SU-DHL-6 (cell line): Measurements from ENCODE around the gene IGFBP3.

Experiments used
- CTCF ChIP-seq: fragments of 200-600 bp; sonication (generic); IDR thresholded peaks from one replicate; pipeline ENCODE4 v1.5.1; 2017; ENCODE audit warnings: antibody characterized with exemption, mild to moderate bottlenecking, low read length, moderate library complexity; ENCODE audit not compliant: insufficient read depth, poor library complexity, severe bottlenecking
- EZH2phosphoT487 ChIP-seq: fragments of 200-600 bp; sonication (generic), shearing (Covaris generic); conservative IDR thresholded peaks from 2 replicates; pipeline ENCODE4 v1.6.1; 2018; ENCODE audit warnings: mild to moderate bottlenecking, antibody characterized with exemption, low read length, moderate library complexity, mixed read lengths

DNA sequence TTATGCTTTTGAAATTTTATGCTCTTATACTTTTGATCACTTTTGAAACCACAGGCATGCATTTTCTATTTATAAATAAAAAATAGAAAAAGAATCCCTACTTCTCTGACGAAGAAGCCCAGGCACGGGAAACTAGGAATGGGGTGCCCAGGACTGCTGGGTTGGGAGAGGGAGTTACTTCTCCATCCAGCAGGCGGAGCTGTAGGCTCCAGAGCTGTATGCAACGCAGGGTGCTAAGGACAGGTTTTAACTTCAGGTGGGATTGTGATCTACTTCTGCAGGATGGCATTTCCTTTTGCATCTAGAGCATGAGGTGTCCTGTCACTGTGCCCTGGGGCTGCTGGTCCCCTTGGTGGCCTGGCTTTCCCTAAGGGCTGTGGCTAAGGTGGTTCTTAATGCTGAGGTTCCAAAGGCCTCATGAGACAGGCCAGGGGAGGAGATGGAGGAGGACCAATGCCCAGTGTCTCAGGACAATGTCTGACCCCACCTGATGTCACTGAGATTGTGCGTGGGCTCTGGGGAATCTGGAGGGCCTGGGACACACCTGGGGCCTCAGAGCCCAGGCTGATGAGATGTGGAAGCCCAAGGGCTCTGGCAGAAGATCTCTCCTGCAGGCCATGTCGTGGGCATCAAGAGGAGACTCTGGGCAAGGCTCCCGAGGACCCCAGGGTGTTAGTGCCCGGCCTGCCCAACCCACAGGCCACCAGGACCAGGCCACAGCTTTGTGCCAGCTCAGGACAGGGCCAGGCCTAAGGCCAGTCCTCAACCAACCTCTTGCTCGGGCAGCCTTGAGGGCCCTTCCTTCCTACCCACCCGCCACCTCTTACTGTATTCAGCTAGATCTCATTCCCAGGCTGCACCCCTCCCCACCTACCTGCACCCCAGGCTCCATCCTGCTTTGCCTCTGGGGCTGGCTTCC lies 48.7 kb downstream of the IGFBP3 start:
- TF ChIP-seq CTCF (peak; percentile 82), EZH2phosphoT487 (no peak)
